Karpas-422 (cell line): ENCODE measurements around the gene UBTD2. TPM values are rescaled to one million over a fixed set of nuclear protein-coding genes. Genes with fewer than 3 reads are reported as not detected.

Experiments used
- DNase-seq: peaks from one replicate; pipeline ENCODE4 v3.0.0-alpha.2; 2015
- H2AFZ ChIP-seq: fragments of 200-600 bp; sonication (generic); 2 replicates; pipeline ENCODE4 v1.6.1; 2014; ENCODE audit warnings: antibody characterized with exemption, low read length, mixed read lengths
- H3K27ac ChIP-seq: fragments of 200-600 bp; sonication (generic); 2 replicates; pipeline ENCODE4 v1.5.1; 2014; ENCODE audit warnings: mild to moderate bottlenecking, low read length, moderate library complexity
- H3K27me3 ChIP-seq: fragments of 200-600 bp; sonication (generic); 2 replicates; pipeline ENCODE4 v1.6.1; 2014; ENCODE audit warnings: low read length, mixed read lengths
- H3K36me3 ChIP-seq: fragments of 200-600 bp; sonication (generic); 2 replicates; pipeline ENCODE4 v1.6.1; 2014; ENCODE audit warnings: low read length, mixed read lengths; ENCODE audit not compliant: insufficient read depth
- H3K4me1 ChIP-seq: fragments of 200-600 bp; sonication (generic); 2 replicates; pipeline ENCODE4 v1.6.1; 2014; ENCODE audit warnings: mild to moderate bottlenecking, low read length, mixed read lengths
- H3K4me2 ChIP-seq: fragments of 200-600 bp; sonication (generic); 2 replicates; pipeline ENCODE4 v1.6.1; 2014; ENCODE audit warnings: low read length, low read depth, mild to moderate bottlenecking; ENCODE audit not compliant: poor library complexity, severe bottlenecking
- H3K4me3 ChIP-seq: fragments of 200-600 bp; sonication (generic); 2 replicates; pipeline ENCODE4 v1.5.1; 2014; ENCODE audit warnings: mild to moderate bottlenecking, antibody characterized with exemption, low read length, mixed read lengths
- H3K79me2 ChIP-seq: fragments of 200-600 bp; sonication (generic); 2 replicates; pipeline ENCODE4 v1.6.1; 2014; ENCODE audit warnings: mild to moderate bottlenecking, low read length, mixed read lengths
- H3K9ac ChIP-seq: fragments of 200-600 bp; sonication (generic); 2 replicates; pipeline ENCODE4 v1.6.0; 2014; ENCODE audit warnings: low read length
- H3K9me2 ChIP-seq: fragments of 200-600 bp; sonication (generic), shearing (Covaris generic); replicated peaks from 2 replicates; pipeline ENCODE4 v1.6.0; 2014; ENCODE audit warnings: mild to moderate bottlenecking, low read length, moderate library complexity; ENCODE audit not compliant: insufficient read depth
- H3K9me3 ChIP-seq: fragments of 300-700, 200-600 bp; sonication (generic); 2 replicates; pipeline ENCODE4 v1.6.1; 2014; ENCODE audit warnings: low read length, mixed read lengths
- H4K20me1 ChIP-seq: fragments of 200-600 bp; sonication (generic); 2 replicates; pipeline ENCODE4 v1.6.1; 2014; ENCODE audit warnings: mild to moderate bottlenecking, antibody characterized with exemption, low read length, low read depth; ENCODE audit not compliant: insufficient read depth
- small RNA-seq: library from RNA; depleted of rRNA; stranded (forward); fragments of <200 nt; gene quantifications from one replicate; pipeline ENCODE3, GENCODE V24; 2014
- total RNA-seq: library from RNA; depleted of rRNA; stranded (reverse); fragments of >200 nt; shearing (Covaris generic); gene quantifications from 2 replicates; pipeline ENCODE4 v1.2.3, GENCODE V29; 2014; ENCODE audit warnings: low replicate concordance; rRNA removed

Gene UBTD2
- total RNA-seq, 1 experiment from 2014 or later = 15.1 TPM

DNA sequence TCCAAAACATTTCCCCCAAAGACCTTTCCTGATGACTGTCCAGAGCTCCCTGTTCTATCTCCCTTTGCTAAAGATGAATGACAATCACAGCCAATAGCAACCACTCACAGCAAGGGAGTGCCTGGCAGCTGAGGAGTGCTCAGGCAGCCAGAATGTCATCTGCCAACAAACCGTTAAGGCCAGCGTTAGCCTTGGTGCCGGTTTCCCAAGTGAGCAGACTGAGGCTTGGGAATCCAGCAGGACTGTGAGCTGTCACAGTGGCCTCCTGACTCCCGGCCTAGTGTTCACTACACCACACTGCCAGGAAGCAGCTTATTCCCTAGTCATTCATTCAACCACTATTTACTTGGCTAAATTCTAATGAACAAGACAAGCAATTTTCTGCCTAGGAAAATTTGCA lies 120.2 kb downstream of the UBTD2 start:
- no peaks in the 10 kb centered on the region for H3K9me2 ChIP-seq
- no peak for DNase-seq
- no peak overlapping the region for H3K27ac ChIP-seq
- H3K36me3 ChIP-seq = no peaks in the 10 kb centered on the region
- no peaks in the 10 kb centered on the region for H3K9me3 ChIP-seq
- peaks cover 88% of the 10 kb centered on the region for H3K79me2 ChIP-seq
- H4K20me1 ChIP-seq = 0 out of 2 replicates have a peak, but pooled peaks cover 4% of the 10 kb centered on the region
- no peak overlapping the region for H3K4me3 ChIP-seq
- H3K4me1 ChIP-seq = no peaks in the 10 kb centered on the region
- no peak overlapping the region for H3K9ac ChIP-seq
- no peak overlapping the region for H3K4me2 ChIP-seq
- no peaks in the 10 kb centered on the region for H3K27me3 ChIP-seq
- no peak overlapping the region for H2AFZ ChIP-seq

DNA sequence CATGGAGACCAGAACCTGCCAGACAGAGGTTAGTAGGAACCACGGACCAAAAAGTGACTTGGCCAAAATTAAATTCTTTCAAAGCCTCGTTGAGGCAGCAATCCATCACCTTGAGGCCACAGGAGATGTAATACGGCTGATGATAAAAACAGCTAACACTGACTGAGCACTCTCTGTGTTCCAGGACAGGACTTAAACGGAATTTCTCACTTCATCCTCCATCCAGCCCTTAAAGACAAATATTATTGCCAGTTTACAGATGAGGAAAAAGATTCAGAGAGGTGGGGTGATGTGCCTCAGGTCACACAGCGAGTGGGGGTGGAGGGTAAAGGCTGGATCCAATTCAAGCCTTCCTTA lies 120.6 kb downstream of the UBTD2 start:
- no peaks in the 10 kb centered on the region for H3K27me3 ChIP-seq
- no peaks in the 10 kb centered on the region for H3K4me1 ChIP-seq
- no peak overlapping the region for H3K4me2 ChIP-seq
- H3K9me3 ChIP-seq = no peaks in the 10 kb centered on the region
- no peak for DNase-seq
- peaks cover 85% of the 10 kb centered on the region for H3K79me2 ChIP-seq
- H3K36me3 ChIP-seq = no peaks in the 10 kb centered on the region
- H3K9me2 ChIP-seq = no peaks in the 10 kb centered on the region
- 0 out of 2 replicates have a peak, but pooled peaks cover 4% of the 10 kb centered on the region for H4K20me1 ChIP-seq
- no peak overlapping the region for H3K4me3 ChIP-seq
- no peak overlapping the region for H3K27ac ChIP-seq
- no peak overlapping the region for H3K9ac ChIP-seq
- H2AFZ ChIP-seq = no peak overlapping the region

DNA sequence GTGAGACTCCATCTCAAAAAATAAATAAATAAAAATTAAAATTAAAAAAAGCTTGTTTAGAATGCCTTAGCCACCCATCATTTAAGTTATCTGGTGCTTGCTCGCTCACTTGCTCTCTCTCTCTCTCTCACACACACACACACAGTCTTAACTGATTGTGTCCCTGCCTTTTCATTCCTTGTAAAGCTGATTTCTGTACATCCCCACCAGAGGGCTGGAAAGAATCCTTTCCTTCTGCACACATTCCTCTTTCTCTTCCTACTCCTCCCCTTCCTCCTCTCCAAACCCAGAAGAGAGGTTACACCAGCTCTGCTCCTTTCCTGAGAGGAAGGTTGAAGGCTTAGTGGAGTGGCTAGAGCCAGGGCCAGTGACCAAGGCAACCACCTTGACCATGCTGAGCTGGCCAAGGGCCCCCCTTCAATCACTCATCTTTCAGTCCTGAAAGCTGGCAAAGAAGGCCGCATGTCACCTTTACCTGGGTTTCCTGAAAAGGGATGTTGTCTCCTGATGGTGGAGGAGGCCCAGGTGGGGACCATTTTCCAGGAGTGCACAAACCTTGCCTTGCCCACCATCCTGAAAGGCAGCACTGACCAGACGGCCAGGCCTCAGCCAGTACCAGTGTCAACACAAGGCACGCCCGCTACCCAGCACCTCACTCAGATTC lies 121.1 kb downstream of the UBTD2 start:
- Histone ChIP-seq H3K9ac (no peak overlapping the region), H3K4me3 (no peak overlapping the region), H4K20me1 (0 out of 2 replicates have a peak, but pooled peaks cover 4% of the 10 kb centered on the region), H3K4me2 (no peak overlapping the region), H3K9me2 (no peaks in the 10 kb centered on the region), H3K9me3 (no peaks in the 10 kb centered on the region), H3K79me2 (peaks cover 83% of the 10 kb centered on the region), H3K27ac (no peak overlapping the region), H3K36me3 (no peaks in the 10 kb centered on the region), H3K27me3 (no peaks in the 10 kb centered on the region), H3K4me1 (no peaks in the 10 kb centered on the region), H2AFZ (no peak overlapping the region)
- no peak for DNase-seq

DNA sequence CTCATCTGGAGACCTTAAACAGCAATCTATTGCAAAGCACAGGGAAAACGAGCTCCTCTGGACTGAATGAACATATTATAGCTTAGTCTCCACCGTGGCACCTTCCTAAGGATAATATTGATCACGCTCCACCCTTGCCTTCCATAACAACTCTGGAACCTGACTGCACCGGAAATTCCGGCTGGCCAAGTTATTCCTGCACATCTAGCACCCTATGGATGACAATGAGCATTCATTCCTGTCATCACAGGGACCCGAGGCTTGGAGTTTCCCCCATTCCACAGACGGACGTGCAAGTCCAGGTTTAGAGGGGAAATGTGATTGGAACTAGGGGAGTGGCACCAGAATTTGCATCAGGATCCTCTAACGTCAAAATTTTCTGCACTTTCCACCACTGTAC lies 123.1 kb downstream of the UBTD2 start:
- Histone ChIP-seq H3K4me2 (no peak overlapping the region), H3K9me3 (no peaks in the 10 kb centered on the region), H4K20me1 (0 out of 2 replicates have a peak, but pooled peaks cover 4% of the 10 kb centered on the region), H3K9me2 (no peaks in the 10 kb centered on the region), H3K27me3 (no peaks in the 10 kb centered on the region), H2AFZ (no peak overlapping the region), H3K4me1 (no peaks in the 10 kb centered on the region), H3K79me2 (peaks cover 77% of the 10 kb centered on the region), H3K27ac (no peak overlapping the region), H3K36me3 (peaks cover 4% of the 10 kb centered on the region), H3K9ac (no peak overlapping the region), H3K4me3 (no peak overlapping the region)
- no peak for DNase-seq

Small RNAs within 50 kb of the gene (small RNA-seq; reads per million reads assigned to genes)
- gene RF00191 = not detected

Other genes starting within 250 kb of the UBTD2 start
- 24.9 and 48.2 TPM in 2 replicates for gene STK10, start 95.5 kb downstream of the UBTD2 start, total RNA-seq
- gene EFCAB9, start 89.6 kb downstream of the UBTD2 start, total RNA-seq = not detected in 2 replicates
- 0.15 TPM in 1 of 2 replicates, not detected in the other for gene SH3PXD2B, start 170.8 kb upstream of the UBTD2 start, total RNA-seq